Cardiac septum (tissue), 1 donor: ENCODE measurements around the gene M1AP. TPM values are rescaled to one million over a fixed set of nuclear protein-coding genes. Genes with fewer than 3 reads are reported as not detected.

Experiments
- DNase-seq: peaks from one replicate; pipeline ENCODE4 v3.0.0-alpha.2; 2020; ENCODE audit warnings: low spot score
- intact Hi-C: fragments of 100-400 bp; cut with DNase I; formaldehyde crosslinking; loops from one replicate; pipeline ENCODE4 v1.14.0; 2022
- total RNA-seq: library from RNA; stranded (reverse); fragmentation: NEBNext Ultra II Directional; extraction: Animal tissue kit (Norgen Biotek cat#: 25700); gene quantifications from one replicate; pipeline ENCODE4 v1.2.1, GENCODE V29; 2021
- donor health status: DM: no; HTN: no; CAD: no.

The M1AP gene
- total RNA-seq, 1 donor from 2014 or later = not detected

DNA sequence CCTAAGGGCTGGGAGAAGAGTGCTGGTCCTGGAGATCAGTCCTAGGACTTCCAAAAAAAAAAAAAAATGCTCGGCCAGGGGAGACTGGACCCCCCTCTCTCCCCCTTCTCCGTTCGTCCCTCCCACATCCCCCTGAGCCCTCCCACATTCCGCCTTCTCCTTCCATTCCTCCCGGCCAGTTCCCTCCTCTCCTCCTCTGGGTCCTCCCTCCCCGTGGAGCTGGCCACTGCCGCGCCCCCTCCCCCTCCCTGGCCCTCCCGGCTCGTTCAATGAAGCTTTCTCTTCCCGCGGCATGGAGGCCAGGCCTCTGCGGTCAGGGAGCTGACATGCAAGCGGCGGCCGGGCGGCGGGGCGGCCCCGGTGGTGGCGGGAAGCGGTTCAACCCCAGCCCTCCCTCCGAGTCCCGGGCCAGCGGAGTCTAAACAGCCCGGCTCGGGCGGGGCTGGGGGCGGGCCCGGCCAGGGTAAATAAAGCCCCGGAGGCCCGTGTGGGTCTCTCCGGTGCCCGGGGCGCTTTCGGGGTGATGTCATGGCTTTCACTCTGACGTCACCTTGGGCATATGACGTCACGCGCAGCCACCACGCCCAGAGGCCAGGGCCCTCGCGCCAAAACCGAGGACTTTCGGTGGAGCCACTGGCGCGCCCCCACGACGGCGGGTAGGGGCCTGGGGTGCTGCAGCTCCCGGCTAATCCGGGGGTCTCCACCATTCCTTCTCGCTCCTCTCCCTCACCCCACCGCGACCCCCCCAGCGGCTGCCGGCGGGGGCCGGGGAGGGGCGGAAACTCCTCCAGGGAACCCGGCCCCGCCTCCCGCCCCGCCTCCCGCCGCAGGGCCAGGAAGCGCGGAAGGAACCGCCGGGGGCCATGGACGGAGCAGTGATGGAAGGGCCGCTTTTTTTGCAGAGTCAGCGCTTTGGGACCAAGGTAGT, 94.0 kb downstream of the M1AP start, which contains the start of the genes DOK1 and LOXL3:
Gene DOK1, plus strand, starts transcription at position 829 of the 928 bp plus-strand sequence. Its CDS starts 35 bp downstream, at position 864.
Gene LOXL3, minus strand, starts transcription at position 51 of the 928 bp plus-strand sequence. CDS start 1,308 bp downstream, outside the sequence.
- intact Hi-C loops = loop anchor here (1.0 kb wide), 1 partner anchor 25 kb away; the partner anchor contains the start of genes AUP1 and HTRA2
- DNase-seq = peak; percentile 96

DNA sequence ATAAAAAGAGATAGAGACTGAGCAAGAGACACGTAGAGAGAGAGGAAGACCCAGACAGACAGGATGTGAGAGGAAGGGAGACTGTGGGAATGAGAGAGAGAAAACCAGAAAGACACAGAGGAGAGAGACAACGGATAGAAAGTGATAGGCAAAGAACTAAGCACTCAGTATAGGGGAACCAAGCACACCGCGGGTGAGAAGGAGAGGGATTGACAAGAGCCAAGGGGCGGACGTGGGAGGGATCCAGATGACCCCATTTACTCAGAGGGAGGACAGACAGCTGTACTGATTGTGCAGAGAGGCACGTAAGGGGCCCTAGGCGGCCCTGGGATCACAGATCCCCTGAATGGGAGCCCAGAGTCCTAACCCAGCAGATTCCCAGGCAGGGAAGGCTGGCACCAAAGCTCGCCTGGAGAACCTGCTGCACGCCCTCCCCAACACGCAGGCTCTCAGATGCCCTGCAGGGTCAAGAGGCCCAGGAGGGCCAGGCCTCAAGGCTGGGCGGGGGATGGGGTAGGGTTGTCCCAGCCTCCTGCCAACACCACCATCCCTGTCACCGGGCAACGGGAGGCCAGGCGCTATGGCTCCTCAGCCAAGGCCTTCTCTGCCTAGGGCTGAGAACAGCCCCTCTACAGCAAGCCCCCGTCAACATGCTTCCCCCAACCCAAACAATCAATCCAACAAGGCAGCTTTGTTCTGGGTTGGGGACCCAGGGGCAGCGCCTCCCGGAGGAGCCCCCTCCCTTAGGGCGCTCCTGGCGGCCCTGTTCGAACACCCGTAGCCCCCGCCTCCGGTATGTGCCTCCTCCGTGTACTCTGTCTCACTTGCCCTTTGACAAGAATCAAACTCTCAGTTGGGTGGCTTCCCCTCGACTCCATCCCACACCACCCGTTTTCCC, 95.0 kb downstream of the M1AP start:
- peak; percentile 64 for DNase-seq
- intact Hi-C loops = no loop called here

DNA sequence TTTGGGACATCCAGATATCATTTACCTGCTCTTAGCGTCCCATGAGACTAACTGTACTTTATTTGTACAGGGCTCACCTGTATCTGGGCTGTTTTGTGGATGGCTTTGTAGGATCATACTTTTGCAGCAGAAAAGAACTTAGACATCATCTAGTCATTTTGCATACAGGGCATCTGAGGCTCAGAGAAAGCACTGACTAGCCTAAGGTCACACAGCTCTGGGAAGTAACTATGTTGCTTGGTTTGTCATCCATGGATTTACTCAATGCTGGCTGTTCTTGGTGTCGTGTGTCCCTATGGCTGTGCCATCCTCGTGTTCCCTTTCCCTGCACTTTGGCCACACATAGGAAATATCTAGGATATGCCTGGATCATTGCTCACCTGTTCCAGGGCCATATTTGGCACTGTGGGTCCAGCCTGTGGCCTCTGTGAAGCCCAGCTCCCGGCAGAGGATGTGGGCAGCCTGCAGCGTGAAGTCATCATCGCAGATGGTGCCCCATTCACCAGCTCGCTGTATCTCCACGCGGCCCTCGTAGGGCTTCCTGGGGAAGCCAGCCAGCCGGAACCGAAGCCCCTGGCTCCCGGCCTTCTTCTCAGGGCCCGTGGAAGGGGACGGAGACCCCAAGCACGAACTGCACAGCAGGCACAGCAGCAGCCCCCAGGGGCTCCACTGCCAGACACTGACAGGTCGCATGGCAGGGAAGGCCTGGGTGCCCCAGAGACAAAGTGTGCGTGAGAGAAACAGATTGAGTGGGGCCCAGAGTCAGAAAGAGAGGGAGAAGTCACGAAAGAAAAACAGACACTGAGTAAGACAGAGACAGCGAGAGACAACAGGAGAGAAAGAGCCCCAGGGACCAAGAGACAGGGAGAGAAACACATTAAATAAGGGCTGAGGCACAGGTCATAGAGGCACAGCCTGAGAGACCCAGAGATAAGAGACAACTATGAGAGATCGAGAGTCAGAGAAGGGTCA, 95.9 kb downstream of the M1AP start:
- intact Hi-C loops = no loop called here
- peak; percentile 69 for DNase-seq

DNA sequence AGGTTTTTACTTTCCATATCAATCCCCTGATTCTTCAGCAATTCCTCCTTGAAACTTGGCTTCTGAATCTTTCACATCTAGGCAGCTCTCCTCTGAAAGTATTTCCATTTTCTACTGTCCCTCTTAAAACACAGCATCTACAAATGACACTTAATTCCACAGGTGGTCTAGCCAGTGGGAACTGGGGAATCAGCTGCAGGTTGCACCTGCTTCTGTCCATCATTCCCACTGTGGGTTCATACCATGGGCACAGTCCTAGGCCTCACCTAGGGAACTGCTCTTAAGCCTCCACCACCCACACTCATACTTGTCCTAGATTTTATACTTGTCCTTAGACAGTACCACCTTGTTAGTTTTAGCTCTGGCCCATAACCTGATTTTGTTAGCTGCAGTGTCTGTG, 96.6 kb downstream of the M1AP start:
- peak; percentile 15 for DNase-seq
- intact Hi-C loops = no loop called here

DNA sequence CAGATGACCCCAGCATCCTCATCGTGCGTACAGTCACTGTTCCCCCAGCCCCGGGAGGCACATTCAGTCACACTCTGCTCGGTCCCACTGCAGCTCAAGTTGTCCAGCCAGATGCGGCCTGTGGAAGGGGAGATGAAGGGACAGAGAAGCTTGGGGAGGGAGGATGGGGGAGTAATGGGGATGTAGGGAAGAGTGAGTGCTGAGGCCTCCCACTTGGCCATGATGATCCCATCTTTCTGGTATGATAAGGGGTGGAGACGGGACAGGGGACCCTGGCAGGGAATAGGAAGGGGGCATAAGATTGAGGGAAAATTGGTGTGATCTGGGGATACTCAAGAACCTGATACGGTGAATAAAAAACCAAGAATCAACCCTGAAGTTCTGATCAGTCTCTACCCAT, 97.9 kb downstream of the M1AP start:
- DNase-seq = peak; percentile 38
- intact Hi-C loops = no loop called here

DNA sequence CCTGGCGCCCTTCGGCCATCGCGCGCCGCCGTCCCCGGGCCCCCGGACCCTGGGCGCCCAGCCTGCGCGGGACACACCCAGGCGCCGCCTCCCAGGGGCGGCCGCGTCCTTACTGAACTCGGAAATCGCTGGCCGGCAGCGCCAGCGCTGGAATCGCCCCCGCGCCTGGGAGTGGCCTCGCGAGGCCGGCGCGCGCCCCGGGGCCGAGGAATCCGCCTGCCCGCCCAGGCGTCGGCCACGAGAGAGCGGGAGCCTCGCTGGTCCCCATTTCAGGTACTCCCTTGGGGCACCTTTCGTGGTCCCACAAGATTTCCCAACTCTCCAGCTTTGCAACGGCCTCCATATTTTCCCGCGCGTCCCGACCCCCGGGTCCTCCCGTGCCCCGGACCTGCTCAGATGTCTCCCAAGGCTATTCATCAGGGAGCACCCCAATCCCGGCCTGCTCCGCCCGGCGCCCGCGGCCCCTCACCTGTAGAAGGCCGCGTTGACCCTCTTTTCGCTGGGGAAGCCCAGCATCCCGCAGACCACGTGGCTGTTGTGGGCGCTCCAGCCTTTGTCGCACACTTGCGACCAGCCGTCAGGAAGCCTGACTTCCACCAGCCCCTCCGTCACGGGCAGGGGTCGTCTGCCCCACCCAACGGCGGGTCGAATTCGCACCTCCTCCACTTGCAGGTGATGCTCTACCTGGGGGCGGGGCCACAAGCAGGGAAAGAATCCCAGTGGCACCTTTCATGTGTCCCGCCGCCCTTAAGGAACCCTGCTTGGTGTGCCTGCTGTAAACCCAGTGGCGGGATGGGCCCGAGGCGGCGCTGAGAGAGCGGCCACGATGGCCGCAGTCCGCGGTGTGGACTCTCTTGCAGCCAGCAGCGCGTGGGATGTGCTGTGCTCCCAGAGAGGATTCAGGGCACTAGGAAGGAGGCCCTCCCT, 99.0 kb downstream of the M1AP start:
- intact Hi-C loops = loop anchor here (2.0 kb wide), 1 partner anchor 18 kb away; no protein-coding TSS in a partner anchor
- DNase-seq = peak; percentile 84

DNA sequence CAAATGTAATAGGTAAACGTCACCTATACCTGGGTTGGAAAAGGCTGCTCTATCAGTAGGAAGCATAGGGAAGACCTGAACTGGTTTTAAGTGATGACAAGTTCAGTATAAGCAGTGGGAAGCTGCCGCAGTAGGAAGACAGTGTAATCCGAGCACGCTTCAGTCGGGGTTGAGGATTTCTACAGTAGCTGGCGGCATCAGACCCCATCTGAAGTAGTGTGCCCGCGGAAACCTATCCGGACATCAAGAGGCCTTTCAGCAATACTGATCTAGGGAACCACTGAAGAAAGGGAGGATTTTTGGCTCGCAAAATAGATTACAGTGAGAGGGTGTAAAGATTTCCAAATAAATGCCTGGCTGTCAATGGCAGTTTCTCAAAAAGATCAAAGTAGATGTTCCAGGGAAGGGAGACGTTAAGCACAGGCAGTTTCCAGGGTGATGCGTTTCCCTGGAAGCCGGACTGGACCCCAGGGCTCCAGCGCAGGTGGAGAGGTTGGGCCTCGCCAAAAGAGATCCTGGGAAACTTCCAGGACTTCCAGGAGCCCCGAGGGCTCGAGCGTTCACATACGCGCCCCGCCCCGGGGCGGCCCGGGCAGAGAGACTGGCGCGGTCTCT, 99.7 kb downstream of the M1AP start:
- DNase-seq = peak; percentile 26

DNA sequence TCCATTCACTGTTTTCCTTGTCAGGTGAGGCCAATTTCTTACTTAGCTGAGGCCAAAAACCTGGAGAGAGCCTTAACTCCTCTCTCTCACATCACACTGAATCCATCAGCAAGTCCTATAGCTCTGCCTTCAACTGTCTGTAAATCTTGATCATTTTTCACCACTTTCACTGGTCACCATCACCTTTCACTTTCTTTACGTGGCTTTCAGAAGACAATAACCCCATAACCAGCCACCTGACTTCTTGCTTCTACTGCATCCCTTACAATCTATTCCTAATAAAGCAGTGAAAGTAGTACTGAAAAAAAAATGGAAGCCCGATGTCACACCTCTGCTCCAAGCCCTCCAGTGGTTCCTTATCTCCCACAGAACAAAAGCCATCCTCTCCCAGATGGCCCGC, 102.1 kb downstream of the M1AP start:
- intact Hi-C loops = no loop called here

More for the DNA sequence above, 99.7 kb downstream of the M1AP start:
- intact Hi-C loops = loop anchor here (2.0 kb wide), 1 partner anchor 18 kb away; no protein-coding TSS in a partner anchor

DNA sequence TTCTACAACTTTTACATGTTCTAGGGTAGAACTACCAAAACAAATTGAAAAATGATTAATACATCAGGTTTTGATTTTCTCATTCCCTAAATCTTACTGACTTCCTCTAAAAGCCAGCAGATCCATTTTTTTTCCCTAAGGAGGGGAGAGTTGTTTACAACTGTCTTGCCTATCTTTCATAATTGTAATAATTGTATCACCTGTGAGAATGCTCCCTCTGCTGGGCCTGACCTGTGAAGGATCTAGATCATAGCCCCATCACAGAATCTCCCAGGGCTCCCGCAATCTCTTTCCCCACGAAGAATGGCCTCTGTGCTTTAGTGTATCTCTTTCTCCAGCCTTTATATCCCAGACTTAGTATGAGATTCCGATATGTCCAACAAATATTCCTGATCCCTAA, 103.5 kb downstream of the M1AP start:
- peak; percentile 10 for DNase-seq
- intact Hi-C loops = no loop called here

More for the DNA sequence above, 102.1 kb downstream of the M1AP start:
- DNase-seq = peak; percentile 14

DNA sequence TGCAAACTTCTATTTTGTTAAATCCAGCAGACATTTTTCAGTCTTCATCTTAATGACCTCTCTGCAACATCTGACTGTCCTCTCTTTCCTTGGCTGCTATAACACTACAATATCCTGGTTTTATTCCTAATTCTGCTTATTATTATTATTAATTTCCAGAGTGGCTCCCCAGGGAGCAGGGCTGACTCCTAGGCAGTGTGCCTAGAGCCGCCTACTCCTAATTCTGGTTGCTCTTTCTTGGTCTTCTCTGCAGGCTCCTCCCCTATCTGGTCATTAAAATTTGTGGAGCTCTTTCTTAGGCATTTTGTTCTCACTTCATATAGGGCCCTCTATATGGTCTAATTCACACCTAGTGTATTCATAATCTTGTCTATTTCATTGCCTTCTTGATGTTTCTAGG, 105.2 kb downstream of the M1AP start:
- DNase-seq = peak; percentile 33
- intact Hi-C loops = no loop called here

DNA sequence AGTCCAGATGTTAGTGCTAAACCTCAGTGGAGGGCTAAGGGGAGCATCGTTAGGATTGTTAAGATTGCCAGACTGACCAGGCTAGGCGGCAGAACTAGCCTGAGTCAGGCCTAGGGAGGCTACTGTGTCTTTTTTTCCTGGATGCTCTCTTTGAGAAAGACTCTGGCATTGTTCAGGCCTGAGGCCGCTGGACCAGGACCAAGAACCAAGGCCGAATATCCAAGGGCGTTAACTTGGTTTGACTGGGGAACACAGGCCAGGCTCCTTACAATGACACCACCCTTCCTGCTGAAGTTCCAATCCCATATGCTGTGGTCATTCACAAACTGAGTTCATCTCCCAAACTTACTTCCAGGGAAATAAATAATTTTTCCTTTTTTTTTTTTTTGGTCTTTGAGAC, 107.8 kb downstream of the M1AP start:
- intact Hi-C loops = no loop called here
- no peak for DNase-seq

DNA sequence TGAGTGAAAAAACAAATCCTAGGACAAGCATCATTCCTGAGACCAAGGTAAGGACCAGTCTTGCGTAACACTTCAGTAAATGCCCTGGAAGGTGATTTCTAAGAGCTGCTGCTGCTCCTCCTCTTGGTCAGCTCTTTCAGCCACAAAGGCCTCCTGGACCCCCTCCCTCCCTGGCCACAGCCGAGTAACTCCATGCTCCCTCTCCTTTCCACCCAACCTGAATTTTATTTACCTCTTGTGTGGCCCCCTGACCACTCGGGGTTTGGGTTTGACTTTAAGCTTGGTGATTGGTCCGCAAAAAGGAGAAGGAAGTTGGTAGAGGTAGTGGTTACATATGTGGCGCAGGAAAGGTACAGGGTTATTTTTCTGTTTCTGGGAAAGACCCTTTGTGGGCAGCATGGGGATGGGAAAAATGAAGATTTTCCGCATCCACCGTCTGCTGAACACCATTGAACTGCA, 109.2 kb downstream of the M1AP start:
- intact Hi-C loops = loop anchor here (10.0 kb wide), 1 partner anchor 714 kb away; the partner anchor contains the start of gene STAMBP
- DNase-seq = no peak

DNA sequence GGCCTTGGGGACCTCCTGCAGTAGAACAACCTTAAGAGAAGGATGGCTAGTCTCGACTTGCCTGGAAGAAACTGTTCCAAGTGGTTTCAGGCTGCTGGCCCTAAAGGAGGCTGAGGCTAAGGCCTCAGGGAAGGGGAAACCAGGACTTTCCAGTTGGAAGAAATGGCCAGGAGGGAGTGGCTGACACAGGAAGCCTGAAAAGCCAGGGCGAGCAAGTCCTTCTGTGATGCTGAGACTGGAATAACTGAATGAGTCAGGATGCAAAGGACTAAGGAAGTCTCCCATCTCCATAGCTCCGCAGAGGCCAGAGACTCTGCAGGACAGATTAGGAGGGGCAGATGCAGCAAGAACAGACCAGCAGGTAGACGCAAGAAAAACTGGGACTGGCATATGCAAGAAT, 111.0 kb downstream of the M1AP start:
- intact Hi-C loops = loop anchor here (10.0 kb wide), 1 partner anchor 712 kb away; the partner anchor contains the start of gene STAMBP
- no peak for DNase-seq

DNA sequence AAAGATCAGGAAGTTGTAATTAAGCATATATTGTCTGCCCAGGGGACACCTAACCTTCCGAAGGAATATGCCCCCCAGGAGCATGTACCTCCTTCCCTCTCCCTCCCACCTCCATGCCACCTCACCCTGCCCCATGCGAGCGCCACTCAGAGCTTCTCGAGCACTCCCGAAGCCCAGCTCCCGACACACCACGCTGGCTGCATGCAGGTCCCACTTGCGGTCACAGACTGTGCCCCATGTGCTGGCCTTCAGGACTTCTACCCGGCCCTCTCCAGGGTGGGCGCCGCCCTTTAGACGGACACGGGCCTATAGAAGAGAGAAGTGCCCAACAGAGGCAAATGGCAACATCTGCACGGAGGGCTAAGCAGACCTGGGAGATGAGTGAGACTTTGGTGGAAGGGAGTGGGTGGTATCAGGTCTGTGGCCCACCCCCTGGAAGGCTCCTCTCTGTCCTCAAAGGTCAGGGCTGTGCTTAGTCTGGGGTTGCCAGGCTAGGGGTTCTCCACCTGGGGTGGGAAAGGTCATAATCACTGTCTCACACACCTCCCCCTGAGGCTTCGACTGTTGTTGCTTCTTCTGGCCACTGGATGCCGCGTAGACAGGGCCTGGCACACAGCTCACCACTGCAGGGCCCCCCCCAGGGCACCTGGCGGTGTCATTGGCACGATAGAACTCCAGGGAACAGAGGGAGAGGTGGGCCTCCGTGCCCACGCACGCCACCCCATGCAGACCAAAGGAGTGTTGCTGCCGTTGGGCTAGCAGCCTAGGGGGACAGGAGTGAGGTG, 111.8 kb downstream of the M1AP start:
- intact Hi-C loops = loop anchor here (10.0 kb wide), 1 partner anchor 712 kb away; the partner anchor contains the start of gene STAMBP
- no peak for DNase-seq

DNA sequence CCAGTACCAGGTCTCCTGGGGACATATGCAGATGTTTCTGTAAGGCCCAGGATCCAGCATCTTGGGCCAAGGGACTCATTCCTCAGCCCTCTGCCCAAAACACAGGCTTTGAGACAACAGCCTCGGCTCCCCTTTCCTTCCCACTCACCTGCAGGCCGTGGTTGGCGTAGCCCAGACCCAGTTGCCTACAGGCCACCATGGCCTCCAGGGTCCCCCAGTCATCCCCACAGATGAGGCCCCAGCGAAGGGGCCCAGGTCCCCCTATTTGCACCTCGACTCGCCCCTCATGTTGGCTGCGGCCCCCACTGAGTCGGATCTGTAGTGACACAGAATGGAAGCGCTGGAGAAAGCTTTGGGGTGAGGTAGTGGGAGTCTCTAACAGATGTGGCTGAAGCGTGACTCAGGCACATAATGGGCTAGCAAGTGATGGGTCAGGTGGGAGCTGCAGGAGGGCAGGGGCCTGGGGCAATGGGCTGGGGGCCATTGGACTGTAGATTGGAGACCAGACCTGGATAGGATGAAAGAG, 112.6 kb downstream of the M1AP start:
- intact Hi-C loops = loop anchor here (10.0 kb wide), 1 partner anchor 711 kb away; the partner anchor contains the start of gene STAMBP
- DNase-seq = no peak

DNA sequence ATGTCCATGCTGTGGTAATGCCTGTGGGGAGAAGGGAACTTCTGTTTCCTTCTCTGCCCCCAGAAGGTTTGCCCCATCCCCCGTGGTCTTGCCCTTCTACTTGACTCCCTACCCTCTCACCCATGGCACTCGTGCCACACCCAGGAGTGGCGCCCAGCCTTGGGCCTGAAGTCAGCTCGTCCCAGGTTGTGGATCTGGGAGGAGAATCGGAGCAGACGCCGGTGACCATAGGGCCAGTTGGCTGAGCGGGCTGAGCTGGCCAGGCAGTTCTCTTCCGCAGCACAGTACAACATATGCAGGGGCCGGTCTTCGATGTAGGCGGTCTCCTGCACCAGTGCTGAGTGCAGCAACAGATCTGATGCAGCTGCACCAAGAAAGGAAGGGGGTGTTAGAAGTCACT, 113.7 kb downstream of the M1AP start:
- intact Hi-C loops = loop anchor here (10.0 kb wide), 1 partner anchor 710 kb away; the partner anchor contains the start of gene STAMBP
- peak; percentile 7 for DNase-seq
